Stimulated activated CD4-positive, alpha-beta T cell treated with anti-CD3 and anti-CD28 coated beads, Interleukin-12 subunit alpha, Interleukin-12 subunit beta, amount 100 ng/mL, for 24 hours (primary cell): Measurements from ENCODE around the gene IGFN1.
"Not testable (repeated sequence)": the region's sequence is repeated elsewhere in the genome, so short reads cannot be mapped to it uniquely, and the experiment has no call there.

ENCODE experiments used
- DNase-seq, 2 experiments: peaks; one replicate each; pipeline ENCODE4 v3.0.0-alpha.2; 2020; ENCODE audit warnings: low read depth in 2 of 2

IGFN1 gene

DNA sequence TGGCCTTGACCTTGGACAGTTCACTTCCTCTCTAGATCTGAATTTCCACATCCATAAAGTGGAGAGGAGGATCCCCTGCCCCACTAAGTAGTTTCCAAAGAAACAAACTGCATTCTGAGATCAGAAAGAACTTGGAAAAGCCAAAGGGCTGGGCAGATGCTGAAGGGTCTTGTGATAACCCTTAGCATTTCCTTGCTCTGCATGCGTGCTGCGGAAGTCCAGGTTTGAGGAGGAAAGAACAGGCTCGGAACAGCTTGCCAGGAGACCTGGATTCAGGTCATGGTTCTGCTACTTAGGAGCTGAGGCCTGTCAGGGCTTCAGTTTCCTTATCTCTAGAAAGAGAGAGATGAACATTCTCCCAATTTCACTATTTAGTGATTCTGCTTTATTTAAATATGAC lies 27.2 kb downstream of the IGFN1 start:
- no peak for DNase-seq

DNA sequence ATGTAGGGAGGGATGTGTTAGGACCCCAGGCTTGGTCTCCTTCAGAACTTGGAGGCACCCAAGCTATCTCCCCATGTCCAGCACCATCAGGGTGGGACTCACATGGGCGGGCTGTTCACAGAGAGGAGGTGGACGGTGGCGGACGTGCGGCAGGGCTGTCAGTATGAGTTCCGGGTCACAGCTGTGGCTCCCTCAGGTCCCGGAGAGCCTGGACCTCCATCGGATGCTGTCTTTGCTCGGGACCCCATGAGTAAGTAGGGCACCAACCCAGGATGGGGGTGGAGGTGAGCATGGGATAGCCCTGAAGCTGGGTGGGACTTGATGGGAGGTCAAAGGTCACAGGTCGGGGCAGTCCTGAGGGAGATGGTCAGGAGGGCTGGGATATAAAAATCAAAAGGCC lies 27.8 kb downstream of the IGFN1 start:
- no peak for DNase-seq

DNA sequence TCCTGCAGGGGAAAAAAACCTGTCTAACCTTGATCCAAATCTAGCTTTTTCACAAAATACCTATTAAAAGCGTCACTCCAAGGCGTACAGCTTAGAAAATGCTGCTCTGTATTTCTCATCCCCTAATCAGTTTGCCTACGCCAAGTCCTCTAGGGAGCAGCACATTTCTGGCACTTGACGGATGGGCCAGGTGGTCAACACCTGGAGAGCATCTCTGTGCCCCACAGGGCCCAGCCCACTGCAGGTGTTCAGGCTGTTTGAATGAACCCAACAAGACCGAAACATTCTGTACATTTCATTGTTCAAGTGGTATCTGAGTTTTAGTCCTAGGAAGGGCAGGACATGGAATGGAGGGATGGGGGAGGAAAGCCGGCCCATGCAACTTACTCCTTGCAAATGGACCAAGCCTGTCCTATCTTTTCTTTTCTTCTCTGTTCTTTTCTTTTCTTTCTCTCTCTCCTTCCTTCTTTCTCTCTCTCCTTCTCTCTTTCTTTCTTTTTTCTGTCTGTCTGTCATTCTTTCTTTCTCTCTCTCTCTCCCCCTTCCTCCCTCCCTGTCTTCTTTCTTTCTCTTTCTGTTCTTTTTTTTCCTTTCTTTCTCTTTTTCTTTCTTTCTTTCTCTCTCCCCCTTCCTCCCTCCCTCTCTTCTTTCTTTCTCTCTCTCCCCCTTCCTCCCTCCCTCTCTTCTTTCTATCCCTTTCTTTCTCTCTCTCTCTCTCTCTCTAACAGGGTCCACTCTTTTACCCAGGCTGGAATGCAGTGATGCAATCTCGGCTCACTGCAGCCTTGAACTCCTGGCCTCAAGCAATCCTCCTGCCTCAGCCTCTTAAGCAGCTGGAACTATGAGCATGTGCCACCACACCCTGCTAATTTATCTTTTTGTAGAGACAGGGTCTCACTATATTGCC lies 29.1 kb downstream of the IGFN1 start:
- no peak for DNase-seq

DNA sequence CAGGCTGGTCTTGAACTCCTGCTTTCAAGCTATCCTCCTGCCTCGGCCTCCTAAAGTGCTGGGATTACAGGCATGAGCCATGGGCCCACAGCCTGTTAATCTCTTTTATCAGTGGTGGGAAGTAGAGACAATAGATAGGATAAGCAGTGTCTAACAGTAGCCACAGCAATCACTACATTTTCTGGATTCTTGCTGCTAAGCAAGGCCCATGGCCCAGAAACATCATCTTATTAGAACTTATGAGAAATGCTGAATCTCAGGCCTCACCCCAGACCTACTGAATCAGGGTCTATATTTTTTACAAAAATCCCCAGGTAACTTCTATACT lies 29.7 kb downstream of the IGFN1 start:
- no peak for DNase-seq

DNA sequence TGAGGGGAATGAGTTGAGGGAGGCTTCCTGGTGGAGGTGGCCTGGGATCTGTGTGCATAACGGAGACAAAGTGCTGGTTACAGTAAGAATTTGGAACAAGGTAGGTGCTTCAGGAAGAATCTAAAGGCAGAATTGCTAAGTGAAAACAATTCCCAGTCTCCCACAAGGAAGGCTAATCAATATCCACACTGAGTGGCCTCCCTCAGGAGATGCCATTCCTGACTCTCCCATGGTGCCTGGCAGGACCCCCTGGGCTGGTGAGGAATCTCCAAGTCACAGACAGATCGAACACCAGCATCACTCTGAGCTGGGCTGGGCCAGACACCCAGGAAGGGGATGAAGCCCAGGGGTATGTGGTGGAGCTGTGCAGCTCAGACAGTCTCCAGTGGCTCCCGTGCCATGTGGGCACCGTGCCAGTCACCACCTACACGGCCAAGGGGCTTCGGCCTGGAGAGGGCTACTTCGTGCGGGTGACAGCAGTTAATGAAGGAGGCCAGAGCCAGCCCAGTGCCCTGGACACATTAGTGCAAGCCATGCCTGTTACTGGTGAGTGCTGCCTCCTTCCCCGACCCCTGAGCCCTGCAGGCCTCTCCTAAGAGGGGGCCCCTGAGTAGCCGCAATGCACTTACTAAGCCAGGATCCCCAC lies 30.7 kb downstream of the IGFN1 start:
- no peak for DNase-seq

DNA sequence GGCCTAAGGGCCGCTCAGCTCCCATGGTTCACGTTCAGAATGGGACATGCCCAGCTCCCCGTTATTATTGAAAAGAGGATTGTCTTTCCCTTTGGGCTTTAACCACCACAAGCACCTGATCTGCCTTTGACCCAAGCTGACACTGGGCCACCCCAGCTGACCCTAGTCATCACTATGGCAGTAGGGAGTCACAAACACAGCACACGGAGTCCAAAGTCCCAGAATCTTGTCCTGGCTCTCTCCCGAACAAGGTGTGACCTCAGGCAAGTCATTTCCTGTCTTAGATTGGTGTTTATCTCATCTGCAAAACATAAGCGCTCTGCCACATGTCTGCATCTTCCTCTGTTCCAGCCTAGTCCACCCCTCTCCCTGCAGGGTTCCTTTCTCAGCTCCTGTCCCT lies 31.5 kb downstream of the IGFN1 start:
- DNase-seq: no peak

DNA sequence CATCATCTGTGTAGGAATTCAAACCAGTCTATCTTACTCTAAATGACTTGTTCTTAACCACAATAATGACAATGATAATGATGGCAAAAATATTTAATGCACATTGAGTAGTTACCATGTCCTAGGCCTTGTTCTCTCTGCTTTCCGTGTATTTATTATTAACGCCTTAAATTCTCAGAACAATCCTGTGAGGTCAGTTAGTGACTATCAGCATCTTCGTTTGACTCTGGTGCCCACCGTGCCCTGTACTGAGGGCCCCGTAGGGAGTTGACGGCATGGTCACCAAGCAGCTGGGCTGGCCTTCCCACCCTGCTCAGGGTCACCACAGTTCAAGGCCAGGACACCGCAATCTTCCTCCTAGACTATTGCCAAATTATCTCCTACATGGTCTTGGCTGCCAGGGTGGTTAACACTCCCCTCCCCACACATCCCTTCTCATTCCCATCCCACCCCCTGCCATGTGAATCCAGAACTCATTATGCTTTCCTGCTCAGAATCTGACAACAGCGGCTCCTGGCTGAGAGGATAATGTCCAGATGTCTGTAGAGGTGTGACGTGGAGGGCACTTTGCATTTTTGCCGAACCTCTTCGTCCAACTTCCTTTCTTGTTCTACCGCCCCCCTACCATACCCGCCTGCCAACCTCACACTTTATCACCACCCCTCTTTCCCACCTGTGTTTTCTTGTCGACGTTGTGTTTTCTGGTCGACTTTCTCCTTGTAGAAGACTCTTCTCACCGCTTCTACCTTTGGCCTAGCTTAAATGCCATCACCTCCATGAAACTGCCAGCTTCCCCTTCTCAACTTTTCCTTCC lies 33.4 kb downstream of the IGFN1 start:
- no peak for DNase-seq

DNA sequence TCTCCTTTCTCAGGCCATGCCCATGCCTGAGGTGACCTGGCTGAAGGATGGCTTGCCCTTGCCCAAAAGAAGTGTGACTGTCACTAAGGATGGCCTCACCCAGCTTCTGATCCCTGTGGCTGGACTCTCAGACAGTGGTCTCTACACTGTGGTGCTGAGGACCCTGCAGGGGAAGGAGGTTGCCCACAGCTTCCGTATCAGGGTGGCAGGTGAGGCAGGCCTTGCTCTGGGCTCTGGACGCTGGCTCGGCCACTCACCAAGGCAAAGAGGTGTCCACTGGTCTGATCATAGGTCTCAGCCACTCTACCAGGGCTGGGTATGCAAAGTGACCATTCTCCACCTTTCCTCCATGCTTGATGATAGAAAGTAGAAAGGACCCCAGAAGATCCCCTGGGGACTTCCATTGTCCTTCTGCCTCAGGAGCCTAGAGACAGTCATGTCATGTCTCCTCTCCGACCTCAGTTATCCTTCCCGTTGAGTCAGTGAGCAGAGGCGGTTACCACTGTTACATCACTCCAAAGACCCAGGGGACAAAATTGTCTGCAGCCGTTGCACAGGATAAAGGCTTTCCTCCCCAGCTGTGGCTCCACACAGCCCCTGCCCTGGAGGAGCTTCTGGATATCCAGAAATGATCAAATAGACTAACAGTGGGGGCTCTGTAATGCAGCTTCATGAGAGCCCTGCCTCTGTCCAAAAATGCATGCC lies 34.2 kb downstream of the IGFN1 start:
- DNase-seq: no peak

DNA sequence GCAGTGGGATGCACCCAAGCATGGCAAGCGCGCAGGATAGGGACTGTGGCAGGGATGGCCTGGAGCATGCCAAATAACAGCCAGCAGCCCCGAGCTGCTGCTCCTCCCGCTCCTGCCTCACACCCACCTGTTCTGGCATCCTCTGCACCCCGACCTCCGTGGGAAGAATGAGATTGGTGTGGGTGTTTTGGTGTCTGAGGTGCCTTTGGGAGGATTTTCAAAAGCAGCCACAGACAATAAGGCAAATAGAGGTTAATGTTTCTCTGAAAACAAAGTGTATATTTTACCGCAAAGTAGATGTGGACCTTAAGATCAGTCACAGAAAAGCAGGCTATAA lies 35.5 kb downstream of the IGFN1 start:
- DNase-seq: no peak

DNA sequence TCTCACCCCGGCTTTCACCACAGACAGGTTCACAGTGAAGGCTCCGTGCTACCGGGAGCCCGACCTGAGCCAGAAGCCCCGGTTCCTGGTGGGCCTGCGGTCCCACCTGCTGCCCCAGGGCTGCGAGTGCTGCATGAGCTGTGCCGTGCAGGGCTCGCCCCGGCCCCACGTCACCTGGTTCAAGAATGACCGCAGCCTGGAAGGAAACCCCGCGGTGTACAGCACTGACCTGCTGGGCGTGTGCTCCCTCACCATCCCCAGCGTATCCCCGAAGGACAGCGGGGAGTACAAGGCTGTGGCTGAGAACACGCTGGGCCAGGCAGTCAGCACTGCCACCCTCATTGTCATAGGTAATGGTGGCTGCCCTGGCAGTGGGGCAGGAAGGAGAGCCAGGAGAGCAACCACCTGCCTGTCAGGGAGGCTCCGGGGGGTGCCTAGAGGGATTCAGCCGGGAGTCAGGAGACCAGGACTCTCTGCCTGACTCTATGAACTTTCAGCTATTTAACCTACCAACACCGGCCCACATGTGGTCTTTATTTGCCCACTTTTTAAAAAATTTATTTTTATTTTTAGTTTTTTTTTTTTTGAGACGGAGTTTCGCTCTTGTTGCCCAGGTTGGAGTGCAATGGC lies 36.4 kb downstream of the IGFN1 start:
- DNase-seq: no peak

DNA sequence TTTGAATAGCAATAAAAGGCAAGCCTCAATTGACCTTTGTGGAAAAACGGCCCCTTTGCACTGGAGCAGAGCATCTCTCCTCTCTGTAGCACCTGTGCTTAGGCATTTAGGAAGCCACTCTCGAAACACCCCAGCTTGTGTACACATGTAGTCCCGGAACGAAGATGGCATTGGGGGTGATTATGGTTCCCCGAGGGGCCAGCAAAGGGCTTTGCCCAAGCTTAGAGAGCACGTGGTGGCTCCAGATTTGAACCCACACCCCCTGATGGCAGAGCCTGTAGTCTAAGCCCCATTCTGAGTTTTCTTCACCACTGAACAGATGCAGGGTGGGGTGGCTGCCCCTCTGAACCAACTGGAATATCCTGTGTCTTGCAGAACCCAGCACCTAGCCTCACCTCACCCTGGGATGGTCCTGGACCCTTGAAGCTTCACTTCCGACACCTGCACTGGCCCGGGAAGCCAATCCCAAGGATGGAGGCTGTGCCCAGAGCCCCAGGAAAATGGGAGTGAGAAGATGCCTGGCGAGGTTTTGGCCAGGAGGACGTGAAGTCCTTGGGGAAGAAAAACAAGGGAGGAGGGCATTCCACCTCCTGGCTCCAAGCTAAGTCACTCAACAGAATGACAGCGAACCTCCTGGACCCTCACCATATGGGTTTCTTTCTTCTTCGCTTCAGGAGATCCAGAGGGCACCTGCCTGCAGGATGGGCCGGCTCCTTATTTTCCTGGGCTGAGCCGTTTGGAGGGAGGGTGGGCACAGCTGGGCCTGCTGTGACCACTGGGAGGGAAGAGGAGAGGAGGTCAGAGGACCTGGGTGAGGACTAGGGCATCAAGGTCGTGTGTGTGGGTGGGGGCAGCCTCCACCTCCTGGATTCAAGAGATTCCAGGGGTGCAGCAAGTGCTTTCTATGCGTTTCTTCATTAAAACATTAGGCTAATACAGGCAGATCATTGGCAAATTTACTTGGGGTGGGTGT lies 37.7 kb downstream of the IGFN1 start:
- no peak for DNase-seq

DNA sequence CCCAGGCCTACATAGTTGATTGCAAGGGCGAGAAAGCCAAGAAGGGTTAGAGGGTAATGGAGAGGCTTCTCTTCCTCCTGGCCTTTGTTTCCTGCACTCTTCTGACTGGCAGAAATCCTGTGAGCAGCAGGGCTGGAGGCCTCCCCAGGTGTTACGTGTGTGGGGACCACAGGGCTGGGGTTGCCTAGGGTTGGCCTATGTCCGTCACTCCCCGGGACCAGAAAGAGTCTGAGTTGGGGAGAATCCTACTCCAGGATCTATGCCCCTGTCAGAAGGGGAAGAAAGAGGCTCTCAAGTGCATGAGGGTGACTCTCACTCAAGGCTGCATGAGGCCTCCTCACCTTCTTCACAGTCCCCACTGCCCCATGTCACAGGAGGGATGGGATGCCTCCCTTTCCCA lies 38.5 kb downstream of the IGFN1 start:
- DNase-seq: no peak

DNA sequence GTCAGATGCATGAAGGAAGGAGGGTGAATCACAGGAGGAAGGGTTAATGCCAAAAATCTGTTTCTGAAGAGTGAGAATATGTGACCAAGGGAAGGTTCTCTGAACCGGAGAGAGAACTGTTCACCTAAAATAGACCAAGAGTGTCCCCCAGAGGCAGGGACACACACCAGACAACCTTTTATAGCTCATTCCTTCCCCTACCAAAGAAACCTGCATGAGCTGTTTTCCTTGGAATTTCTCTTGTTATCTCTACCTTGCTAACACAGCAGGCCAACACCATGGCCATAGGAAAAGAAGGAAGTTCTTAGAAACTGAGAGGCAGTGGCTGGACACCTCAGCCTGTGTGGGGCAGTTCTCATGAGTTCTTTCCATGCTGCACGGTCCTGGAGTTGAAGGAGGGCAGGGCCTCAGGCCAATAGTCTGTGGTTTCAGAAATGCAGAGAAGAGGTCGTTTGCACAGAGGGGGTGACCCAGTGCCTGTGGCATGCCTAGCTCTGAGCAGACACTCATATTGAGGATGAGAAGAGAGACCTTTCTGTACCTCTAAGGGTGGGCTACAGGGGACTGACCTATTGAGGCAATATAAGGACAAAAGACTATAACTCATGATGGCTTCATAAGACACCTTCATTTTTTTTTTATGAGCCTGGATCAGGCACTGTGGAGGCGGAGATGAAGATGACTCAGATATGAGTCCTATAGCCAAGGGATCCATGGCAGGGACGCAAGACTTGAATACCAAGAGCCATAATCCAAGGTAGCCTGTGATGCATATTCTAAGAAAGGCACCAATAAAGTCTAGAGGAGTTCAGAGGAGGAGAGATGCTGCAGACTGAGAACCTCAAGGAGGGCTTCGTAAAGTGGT lies 39.4 kb downstream of the IGFN1 start:
- no peak for DNase-seq

DNA sequence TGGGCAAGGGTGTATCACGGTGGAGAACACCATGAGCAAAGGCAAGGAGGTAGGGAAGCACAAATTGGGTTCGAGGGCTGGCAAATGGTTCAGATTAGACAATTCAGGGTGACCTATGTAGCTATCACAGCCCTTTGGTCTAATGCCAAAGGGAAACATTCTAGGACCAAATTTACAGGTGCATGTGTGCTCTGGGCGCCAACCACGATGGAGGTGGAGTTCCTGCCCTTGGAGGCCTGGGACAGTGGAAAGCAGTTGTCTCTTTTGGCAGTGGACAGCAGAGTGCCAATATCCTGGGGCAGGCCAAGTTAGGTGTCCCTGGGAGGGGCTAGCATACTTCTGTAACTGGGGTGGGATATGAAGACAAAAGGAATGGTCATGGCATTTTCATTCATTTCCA lies 40.1 kb downstream of the IGFN1 start:
- no peak for DNase-seq

DNA sequence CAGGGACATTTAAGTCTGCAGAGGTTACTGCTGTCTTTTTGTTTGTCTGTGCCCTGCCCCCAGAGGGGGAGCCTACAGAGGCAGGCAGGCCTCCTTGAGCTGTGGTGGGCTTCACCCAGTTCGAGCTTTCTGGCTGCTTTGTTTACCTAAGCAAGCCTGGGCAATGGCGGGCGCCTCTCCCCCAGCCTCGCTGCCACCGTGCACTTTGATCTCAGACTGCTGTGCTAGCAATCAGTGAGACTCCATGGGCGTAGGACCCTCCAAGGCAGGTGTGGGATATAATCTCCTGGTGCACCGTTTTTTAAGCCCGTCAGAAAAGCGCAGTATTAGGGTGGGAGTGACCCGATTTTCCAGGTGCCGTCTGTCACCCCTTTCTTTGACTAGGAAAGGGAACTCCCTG lies 49.0 kb downstream of the IGFN1 start:
- DNase-seq: not testable (repeated sequence)

DNA sequence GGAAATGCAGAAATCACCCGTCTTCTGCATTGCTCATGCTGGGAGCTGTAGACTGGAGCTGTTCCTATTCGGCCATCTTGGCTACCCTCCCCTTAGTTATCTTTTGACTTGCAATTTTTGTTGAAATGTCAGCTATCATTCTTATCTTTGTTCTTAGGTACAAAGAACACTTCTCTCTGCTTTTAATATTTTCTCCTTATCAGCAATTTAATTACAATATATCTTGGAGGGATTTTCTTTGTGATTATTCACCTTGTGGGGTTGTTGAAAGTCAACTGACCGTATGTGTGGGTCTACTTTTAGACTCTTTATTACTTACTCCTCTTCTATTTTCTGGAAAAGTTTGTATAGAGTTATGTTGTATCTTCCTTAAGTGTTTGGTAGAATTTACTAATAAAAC lies 49.5 kb downstream of the IGFN1 start:
- no peak for DNase-seq

DNA sequence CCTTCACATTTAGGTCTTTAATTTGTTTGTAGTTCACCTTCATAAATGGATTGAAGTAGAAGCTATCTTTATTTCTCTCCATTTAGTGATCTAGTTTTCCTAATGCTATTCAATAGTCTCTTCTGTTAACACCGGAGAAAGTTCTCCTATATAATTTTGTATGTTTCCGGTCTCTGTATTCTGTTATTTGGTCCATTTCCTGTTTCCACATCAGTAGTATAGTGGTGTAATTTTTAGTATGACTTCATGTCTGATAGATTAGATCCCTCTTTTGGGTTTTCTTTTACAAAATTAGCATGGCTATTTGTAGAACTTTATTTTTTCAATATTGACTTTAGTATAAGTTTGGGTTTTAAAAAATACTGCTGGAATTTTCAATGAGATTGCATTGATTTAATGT lies 51.1 kb downstream of the IGFN1 start:
- no peak for DNase-seq

DNA sequence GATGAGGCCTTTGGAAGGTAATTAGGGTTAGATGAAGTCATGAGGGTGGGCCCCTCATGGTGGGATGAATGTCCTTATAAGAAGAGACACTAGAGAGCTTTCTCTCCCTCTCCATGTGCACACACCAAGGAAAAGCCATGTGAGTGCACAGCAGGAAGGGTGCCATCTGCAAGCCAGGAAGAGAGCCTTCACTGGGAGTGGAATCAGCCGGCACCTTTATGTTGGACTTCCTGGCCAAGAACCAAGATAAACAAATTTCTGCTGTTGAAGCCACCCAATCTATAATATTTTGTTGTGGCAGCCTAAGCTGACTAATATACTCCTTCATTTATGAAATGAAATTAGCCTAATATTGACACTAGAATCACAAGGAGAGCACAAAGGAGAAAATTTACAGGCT lies 54.5 kb downstream of the IGFN1 start:
- DNase-seq: no peak

DNA sequence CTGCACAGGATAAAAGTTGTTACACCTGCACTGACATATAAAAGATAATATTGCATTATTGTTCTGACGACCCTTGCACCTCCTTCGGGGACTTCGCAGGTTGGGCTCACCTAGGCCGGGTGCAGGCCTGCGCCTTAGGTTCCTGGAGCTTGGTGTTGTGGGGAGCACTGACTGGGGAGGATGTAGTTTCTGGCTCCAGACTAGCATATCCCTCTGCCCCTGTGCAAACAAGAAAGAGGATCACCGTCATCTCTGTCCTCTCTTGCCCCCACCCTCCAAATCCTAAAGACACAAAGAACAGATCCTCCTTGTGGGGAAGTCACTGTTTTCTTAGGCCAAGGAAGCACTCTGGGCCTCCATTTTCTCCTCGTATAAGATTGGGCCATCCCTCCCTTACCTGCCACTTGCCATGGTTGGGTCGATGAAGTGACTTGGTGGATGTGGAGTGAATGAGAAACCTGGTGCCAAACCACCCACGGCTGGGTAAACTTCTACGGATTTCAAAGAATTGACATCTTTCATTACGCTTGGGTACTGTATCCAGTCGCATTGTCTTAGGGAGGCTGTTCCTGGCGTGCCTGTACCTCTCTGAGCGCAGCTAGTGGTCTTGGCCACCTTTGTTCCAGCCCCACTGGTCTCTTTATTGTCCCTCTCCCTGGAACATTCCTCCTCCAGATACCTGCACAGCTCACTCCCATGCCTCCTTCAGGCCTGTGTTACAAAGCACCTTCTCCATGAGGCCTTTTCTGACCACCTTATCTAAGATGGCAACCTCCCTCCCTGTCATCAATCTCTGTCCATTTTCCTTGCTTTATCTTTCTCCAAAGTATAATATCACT lies 58.3 kb downstream of the IGFN1 start:
- DNase-seq: no peak
